Measurements from ENCODE around the gene CCNB1IP1.

DNA sequence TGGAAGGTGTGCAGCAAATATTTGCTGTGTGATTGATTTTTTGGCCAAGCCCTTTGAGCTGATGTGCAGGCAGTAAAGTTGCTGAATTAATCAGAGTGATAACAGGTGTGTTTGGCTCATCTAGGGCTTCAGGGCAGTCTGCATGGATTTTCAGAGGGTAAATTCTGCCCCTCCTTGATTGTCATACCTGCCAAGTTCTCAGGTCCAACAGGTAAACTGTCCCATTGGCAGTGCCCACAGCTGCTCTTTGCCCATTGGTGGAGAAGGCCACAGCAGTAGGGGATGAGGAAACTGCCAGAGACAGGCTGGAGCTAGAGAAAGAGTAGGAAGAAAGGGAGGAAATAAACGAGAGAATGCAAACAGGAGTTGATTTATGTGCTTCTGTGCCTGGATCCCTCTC lies 46.7 kb upstream of the CCNB1IP1 start:
- TF ChIP-seq POLR2AphosphoS5 (IDR thresholded peaks at IDR 0.05; ENCODE audit: low read depth, low read length) (no peak), TAF1 (IDR thresholded peaks at IDR 0.05; ENCODE audit: low read depth, low read length) (no peak), POLR2A (IDR thresholded peaks at IDR 0.05; ENCODE audit: low read depth, low read length) (no peak), SPI1 (IDR thresholded peaks at IDR 0.05; ENCODE audit: low read depth, low read length) (no peak), POU2F2 (IDR thresholded peaks at IDR 0.05; ENCODE audit: low read depth, low read length) (no peak), PAX5 (IDR thresholded peaks at IDR 0.05; ENCODE audit: insufficient read depth, low read length, severe bottlenecking) (no peak)

Data from GM12891 (cell line).